Stomach (tissue), 4 donors: ENCODE results near the gene MICAL3.

Experiments
- POLR2A ChIP-seq, 4 donors: fragments of 450-650 bp; IDR thresholded peaks; one replicate each; pipeline ENCODE4 v1.6.1; 2016; ENCODE audit warnings: antibody characterized with exemption in 4 of 4, control low read depth in 2 of 4, mild to moderate bottlenecking in 1 of 4, moderate library complexity in 1 of 4
- TF ChIP-seq, protein P1 (sequence below), 7 experiments: fragments of 450-650 bp in 4 of 7; fragments of 200-600 bp in 3 of 7; sonication (generic) in 3 of 7; IDR thresholded peaks; one replicate each; pipeline ENCODE4 v1.5.1; 2016 to 2019; ENCODE audit warnings: antibody characterized with exemption in 7 of 7, control low read depth in 2 of 7, mild to moderate bottlenecking in 1 of 7

DNA sequence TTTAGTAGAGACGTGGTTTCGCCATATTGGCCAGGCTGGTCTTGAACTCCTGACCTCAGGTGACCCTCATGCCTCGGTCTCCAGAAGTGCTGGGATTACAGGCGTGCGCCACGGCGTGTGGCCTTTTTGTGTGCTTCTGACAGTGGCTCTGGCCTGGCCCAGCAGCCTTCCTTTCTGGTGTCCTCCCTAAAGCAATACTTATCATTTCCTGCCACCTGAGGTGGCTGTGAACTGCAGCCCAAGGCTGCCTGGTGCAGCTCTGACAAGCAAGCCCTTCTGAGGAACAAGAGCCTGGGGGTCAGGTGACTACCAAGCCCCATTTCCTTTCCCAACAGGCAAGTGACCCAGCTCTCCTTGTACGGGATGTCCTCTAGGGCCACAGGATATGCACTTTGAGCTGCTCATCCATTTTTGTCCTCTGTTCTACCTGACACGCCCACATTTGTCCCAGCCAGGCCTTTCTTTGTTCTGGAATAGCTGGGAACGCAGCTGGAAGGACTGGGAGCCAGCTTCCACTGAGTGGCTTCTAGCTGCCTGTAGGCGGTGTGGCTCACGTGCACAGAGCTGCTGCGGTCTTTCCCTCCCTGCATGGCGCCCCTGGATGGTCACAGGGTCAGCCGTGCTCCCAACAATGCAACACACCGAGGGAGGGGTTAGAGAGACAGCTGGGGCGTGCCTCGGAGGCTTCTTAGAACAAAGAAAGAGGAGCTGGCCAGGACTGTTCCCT lies 237.8 kb downstream of the MICAL3 start:
- TF ChIP-seq, protein P1, sequence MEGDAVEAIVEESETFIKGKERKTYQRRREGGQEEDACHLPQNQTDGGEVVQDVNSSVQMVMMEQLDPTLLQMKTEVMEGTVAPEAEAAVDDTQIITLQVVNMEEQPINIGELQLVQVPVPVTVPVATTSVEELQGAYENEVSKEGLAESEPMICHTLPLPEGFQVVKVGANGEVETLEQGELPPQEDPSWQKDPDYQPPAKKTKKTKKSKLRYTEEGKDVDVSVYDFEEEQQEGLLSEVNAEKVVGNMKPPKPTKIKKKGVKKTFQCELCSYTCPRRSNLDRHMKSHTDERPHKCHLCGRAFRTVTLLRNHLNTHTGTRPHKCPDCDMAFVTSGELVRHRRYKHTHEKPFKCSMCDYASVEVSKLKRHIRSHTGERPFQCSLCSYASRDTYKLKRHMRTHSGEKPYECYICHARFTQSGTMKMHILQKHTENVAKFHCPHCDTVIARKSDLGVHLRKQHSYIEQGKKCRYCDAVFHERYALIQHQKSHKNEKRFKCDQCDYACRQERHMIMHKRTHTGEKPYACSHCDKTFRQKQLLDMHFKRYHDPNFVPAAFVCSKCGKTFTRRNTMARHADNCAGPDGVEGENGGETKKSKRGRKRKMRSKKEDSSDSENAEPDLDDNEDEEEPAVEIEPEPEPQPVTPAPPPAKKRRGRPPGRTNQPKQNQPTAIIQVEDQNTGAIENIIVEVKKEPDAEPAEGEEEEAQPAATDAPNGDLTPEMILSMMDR (IDR thresholded peaks at IDR 0.05), result no peak
- no peak for TF ChIP-seq POLR2A (IDR thresholded peaks at IDR 0.05)
